ENCODE measurements around the gene FAXDC2. TPM values are rescaled to one million over a fixed set of nuclear protein-coding genes. Genes with fewer than 3 reads are reported as not detected.

The FAXDC2 gene
- total and polyA plus RNA-seq, 2 of the 8 experiments (the other 6 are each of a cell fraction or from before 2014, with no cell fraction given): 3.7 to 5.9 TPM

DNA sequence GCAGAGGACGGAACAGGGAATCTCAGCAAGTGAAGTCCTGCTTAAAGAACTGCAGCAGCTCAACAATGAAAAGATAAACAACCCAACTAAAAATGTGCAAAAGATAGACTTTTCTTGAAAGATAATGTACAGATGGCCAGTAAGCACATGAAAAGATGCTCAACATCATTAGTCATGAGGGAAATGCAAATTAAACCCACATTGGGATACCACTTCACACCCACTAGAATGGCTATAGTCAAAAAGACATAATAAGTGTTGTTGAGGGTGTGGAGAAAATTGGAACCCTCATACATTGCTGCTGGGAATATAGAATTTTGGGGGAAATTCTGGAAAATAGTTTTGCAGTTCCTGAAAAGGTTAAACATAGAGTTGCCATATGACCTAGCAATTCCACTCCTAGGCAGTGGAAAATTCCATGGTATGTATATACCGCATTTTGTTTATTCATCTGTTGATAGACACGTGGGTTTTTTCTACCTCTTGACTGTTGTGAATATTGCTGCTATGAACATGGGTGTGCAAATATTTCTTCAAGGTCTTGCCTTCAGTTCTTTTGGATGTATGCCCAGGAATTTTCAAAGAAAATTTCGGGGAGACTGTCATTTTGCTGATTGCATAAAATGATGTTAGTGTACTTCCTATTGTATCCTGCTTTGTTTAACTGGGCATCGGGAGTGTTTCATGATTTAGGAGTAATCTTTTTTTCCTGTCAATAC lies 15.2 kb upstream of the FAXDC2 start:
- H3K27ac ChIP-seq (ENCODE audit: low read depth, low read length): no peak overlapping the region
- H3K23ac ChIP-seq (ENCODE audit: insufficient read length): no peak overlapping the region
- H3K14ac ChIP-seq (ENCODE audit: insufficient read length): no peak overlapping the region
- POLR2A ChIA-PET (ENCODE audit: partially characterized antibody): interaction anchor here (1.4 kb wide), 1 partner anchor 8 kb away, joined by 3 read pairs; no protein-coding TSS in a partner anchor
- CTCF ChIA-PET (ENCODE audit: partially characterized antibody): no interaction called here
- no peak overlapping the region for H2BK5ac ChIP-seq (ENCODE audit: low read depth, low read length)
- no peak overlapping the region for H2BK12ac ChIP-seq (ENCODE audit: low read depth, low read length)
- H3K56ac ChIP-seq (replicated peaks; ENCODE audit: insufficient read length, low read depth, low read length): no peak overlapping the region
- no peak overlapping the region for H2AFZ ChIP-seq (ENCODE audit: low read length)
- no peak overlapping the region for H2BK120ac ChIP-seq (replicated peaks; ENCODE audit: low read depth, low read length)
- no peak overlapping the region for H2BK15ac ChIP-seq (ENCODE audit: low read length)
- H4K5ac ChIP-seq (ENCODE audit: insufficient read length, low read depth, low read length): no peak overlapping the region
- DNase-seq (ENCODE audit: low read depth in 1 of 2, low spot score in 2 of 2) (no peak), FAIRE-seq (no peak)
- no peak overlapping the region for H4K91ac ChIP-seq (replicated peaks; ENCODE audit: insufficient read length, low read length)
- no peak overlapping the region for H3K4me2 ChIP-seq (ENCODE audit: insufficient read depth in 1 of 2, low read depth in 2 of 2, low read length in 2 of 2)
- no peaks in the 10 kb centered on the region; a peak in 1 of 7 replicates for H3K27me3 ChIP-seq (replicated peaks in 1 of 4; ENCODE audit: control insufficient read depth in 3 of 4, extremely low read depth in 1 of 4, insufficient read depth in 3 of 4, low read length in 3 of 4)
- no peak overlapping the region for H3K18ac ChIP-seq (ENCODE audit: extremely low read depth, low read length)
- H3K36me3 ChIP-seq (ENCODE audit: control insufficient read depth in 2 of 4, insufficient read depth in 4 of 4, low read length in 3 of 4): peaks cover 8 to 43% (median 22%) of the 10 kb centered on the region in 4 experiments
- H3K23me2 ChIP-seq (ENCODE audit: low read depth, low read length): no peaks in the 10 kb centered on the region
- H3K9me3 ChIP-seq (ENCODE audit: insufficient read depth in 2 of 2, low read depth in 1 of 2, low read length in 1 of 2): no peaks in the 10 kb centered on the region
- H3K4me3 ChIP-seq (ENCODE audit: extremely low read depth in 1 of 4, insufficient read depth in 2 of 4, low read depth in 3 of 4, low read length in 4 of 4): no peak overlapping the region
- peaks cover 6 to 45% of the 10 kb centered on the region in 2 experiments for H3K79me2 ChIP-seq (ENCODE audit: control insufficient read depth in 1 of 2, insufficient read depth in 2 of 2, low read length in 2 of 2)
- H4K8ac ChIP-seq (ENCODE audit: extremely low read depth, insufficient read depth, low read length): no peak overlapping the region
- no peak overlapping the region for H2BK20ac ChIP-seq (ENCODE audit: low read length)
- H2AK5ac ChIP-seq (ENCODE audit: low read depth, low read length): no peak overlapping the region
- peaks cover 3 to 5% of the 10 kb centered on the region in 2 experiments for H4K20me1 ChIP-seq (replicated peaks in 1 of 2; ENCODE audit: control insufficient read depth in 1 of 2, insufficient read depth in 2 of 2, low read length in 2 of 2)
- H3K4me1 ChIP-seq (replicated peaks in 1 of 4; ENCODE audit: control insufficient read depth in 3 of 4, insufficient read depth in 4 of 4, low read length in 3 of 4): no peaks in the 10 kb centered on the region
- WGBS, 2 experiments (ENCODE audit: extremely low coverage in 1 of 2, insufficient coverage in 1 of 2, insufficient read length in 1 of 2, insufficient replicate concordance in 2 of 2, low coverage in 1 of 2, low lambda C conversion rate in 2 of 2, missing lambda C conversion rate in 1 of 2): 86% methylated on average over 5 of the region's 5 CpGs; no CpG with 5 or more reads in 1 of the 2 experiments
- no peak overlapping the region for H3K4ac ChIP-seq (replicated peaks; ENCODE audit: insufficient read length, low read depth, low read length)
- H3K9ac ChIP-seq (replicated peaks in 1 of 4; ENCODE audit: extremely low read depth in 1 of 4, low read depth in 3 of 4, low read length in 3 of 4): no peak overlapping the region
- H3K79me1 ChIP-seq (ENCODE audit: low read depth, low read length): no peaks in the 10 kb centered on the region; the same call in 1 of the 2 replicates
- TF ChIP-seq EP300 (IDR thresholded peaks at IDR 0.05; ENCODE audit: borderline replicate concordance in 1 of 2, low read depth in 2 of 2, low read length in 2 of 2) (no peak), KDM5A (IDR thresholded peaks at IDR 0.05; ENCODE audit: low read length) (no peak), SP2 (IDR thresholded peaks at IDR 0.05; ENCODE audit: low read length) (no peak), TBP (IDR thresholded peaks at IDR 0.05; ENCODE audit: low read depth, low read length) (no peak), TAF1 (IDR thresholded peaks at IDR 0.05; ENCODE audit: low read depth, low read length) (no peak), ZNF274 (IDR thresholded peaks at IDR 0.05; ENCODE audit: borderline replicate concordance, extremely low read depth, low read length) (no peak), KDM1A (IDR thresholded peaks at IDR 0.05; ENCODE audit: borderline replicate concordance, low read length) (no peak), ASH2L (IDR thresholded peaks at IDR 0.05; ENCODE audit: low read length) (no peak)
- TF ChIP-seq, protein P1, sequence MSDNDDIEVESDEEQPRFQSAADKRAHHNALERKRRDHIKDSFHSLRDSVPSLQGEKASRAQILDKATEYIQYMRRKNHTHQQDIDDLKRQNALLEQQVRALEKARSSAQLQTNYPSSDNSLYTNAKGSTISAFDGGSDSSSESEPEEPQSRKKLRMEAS (IDR thresholded peaks at IDR 0.05): no peak
- TF ChIP-seq, protein P2, sequence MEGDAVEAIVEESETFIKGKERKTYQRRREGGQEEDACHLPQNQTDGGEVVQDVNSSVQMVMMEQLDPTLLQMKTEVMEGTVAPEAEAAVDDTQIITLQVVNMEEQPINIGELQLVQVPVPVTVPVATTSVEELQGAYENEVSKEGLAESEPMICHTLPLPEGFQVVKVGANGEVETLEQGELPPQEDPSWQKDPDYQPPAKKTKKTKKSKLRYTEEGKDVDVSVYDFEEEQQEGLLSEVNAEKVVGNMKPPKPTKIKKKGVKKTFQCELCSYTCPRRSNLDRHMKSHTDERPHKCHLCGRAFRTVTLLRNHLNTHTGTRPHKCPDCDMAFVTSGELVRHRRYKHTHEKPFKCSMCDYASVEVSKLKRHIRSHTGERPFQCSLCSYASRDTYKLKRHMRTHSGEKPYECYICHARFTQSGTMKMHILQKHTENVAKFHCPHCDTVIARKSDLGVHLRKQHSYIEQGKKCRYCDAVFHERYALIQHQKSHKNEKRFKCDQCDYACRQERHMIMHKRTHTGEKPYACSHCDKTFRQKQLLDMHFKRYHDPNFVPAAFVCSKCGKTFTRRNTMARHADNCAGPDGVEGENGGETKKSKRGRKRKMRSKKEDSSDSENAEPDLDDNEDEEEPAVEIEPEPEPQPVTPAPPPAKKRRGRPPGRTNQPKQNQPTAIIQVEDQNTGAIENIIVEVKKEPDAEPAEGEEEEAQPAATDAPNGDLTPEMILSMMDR (IDR thresholded peaks at IDR 0.05; ENCODE audit: control extremely low read depth in 1 of 3, insufficient read depth in 1 of 3, low read depth in 1 of 3, low read length in 3 of 3): no peak
